GM18505 (cell line): ENCODE data around the gene MAGEB17.
A peak's percentile ranks its signal among the peaks of the same experiment; 100 is the strongest.

ENCODE experiments used
- ATAC-seq: cut with Tn5 transposase; IDR thresholded peaks from one replicate; pipeline ENCODE4 v1.9.1; 2021; ENCODE audit not compliant: unreplicated experiment
- POLR2A ChIP-seq: IDR thresholded peaks from 4 replicates; pipeline ENCODE4 v1.6.1; 2011; ENCODE audit warnings: borderline replicate concordance; ENCODE audit not compliant: insufficient read depth, insufficient read length; ENCODE audit errors: extremely low read depth

MAGEB17 gene, protein sequence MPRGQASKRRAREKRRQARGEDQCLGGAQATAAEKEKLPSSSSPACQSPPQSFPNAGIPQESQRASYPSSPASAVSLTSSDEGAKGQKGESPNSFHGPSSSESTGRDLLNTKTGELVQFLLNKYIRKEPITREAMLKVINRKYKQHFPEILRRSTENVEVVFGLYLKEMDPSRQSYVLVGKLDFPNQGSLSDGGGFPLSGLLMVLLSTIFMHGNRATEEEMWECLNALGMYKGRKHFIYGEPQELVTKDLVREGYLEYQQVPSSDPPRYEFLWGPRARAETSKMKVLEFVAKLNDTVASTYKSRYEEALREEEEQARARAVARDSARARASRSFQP

DNA sequence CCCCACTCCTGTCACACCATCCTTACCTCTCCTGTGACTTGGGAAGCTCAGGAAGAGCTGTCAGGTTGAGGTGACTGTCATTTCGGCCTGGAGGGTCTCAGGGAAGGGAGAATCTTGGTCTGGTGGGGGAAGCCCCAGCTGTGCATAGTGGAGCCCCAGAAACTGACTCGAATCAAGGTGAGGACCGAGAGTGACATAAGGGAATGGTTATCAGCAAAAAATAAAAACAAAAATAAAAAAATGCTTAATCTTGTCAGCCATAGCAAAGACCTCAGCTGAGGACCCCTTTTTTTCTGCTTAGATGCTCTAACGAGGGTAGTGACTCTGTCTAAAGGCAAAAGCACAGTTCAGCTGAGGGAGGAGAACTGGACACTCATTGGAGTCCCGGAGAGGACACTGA lies at the start of gene MAGEB17:
Gene MAGEB17 (plus strand): TSS at position 301 of the 400 bp plus-strand sequence. CDS start 2,902 bp downstream, outside the sequence.
- no peak for ATAC-seq
- no peak for TF ChIP-seq POLR2A

DNA sequence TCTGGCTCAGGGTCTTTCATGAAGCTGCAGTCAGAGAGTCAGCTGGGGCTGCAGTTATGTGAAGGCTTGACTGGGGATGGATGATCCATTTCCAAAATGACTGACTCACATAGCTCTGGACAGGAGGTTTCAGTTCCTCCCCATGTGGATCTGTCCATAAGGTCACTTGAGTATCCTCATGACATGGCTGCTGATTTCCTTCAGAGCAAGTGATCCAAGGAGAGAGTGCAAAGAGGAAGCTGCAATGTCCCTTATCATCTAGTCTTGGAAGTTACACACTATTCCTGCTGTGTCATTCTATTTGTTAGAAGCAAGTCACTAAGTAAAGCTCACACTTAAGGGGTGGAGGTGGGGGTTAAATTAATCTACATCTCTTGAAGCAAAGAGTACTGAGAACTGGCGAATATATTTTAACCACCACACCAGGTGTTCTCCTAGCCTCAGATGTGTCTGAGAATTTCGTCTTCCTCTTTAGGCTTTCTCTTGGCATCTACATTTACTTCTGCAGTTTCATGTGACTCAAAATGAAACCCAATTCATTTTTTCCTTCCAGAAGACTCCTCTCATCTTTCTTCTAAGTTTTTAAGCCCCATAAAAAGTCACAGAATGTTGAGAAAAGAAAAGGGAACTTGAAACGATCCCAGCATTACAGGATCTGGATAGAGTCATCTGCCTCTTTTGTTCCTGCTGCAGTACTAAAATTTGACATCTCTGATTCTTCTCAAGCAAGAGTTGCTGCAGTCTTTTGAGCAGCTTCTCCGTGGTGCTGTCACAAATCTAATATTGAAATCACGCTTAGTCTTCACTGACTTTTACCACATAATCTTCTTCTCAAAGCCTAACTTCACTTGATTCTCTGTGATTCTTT lies 47.7 kb upstream of the MAGEB17 start:
- no peak for TF ChIP-seq POLR2A
- ATAC-seq = peak; percentile 76

GRCh38 chrX:16120431-16120830 lies 46.9 kb upstream of the MAGEB17 start:
- no peak for ATAC-seq
- TF ChIP-seq POLR2A = no peak

DNA sequence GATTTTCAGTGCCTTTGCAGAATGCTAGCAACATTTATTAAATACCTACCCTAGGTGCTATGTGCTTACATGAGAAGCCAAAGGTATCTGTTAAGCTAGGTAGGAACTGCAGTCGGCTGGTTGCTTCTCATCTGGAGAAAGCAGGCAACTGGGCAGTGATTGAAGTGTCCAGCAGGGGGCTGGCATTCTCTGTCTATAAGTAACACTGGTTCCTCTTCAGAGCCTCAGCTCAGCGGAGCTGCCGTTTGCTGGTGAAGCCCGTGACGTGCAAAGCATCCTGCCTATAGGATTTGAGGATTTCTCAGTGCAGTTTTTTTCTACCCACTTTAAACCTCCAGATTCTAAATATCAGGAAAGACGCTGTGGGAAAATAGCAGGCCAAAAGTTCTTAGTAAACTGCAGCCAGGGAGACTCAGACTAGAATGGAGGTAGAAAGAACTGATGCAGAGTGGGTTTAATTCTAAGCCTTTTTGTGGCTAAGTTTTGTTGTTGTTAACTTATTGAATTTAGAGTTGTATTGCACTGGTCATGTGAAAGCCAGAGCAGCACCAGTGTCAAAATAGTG lies 44.0 kb upstream of the MAGEB17 start, which contains the start of gene GRPR:
Gene GRPR (plus strand): TSS at position 344 of the 565 bp plus-strand sequence. CDS start 389 bp downstream, outside the sequence.
- peak; percentile 63 for ATAC-seq
- TF ChIP-seq POLR2A = no peak

DNA sequence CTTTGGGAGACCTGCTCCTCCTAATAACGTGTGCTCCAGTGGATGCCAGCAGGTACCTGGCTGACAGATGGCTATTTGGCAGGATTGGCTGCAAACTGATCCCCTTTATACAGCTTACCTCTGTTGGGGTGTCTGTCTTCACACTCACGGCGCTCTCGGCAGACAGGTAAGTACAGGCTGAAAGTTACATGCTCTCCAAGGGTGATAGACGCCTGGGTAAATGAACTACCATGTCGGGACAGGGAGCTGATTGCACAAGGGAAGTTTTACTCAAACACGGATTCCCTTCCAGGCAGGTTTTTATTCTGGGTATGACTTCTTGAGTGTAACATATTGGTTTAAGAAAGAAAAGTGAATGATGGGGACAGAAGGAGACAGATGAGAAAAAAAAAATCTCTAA lies 43.1 kb upstream of the MAGEB17 start:
- no peak for ATAC-seq
- TF ChIP-seq POLR2A = no peak

DNA sequence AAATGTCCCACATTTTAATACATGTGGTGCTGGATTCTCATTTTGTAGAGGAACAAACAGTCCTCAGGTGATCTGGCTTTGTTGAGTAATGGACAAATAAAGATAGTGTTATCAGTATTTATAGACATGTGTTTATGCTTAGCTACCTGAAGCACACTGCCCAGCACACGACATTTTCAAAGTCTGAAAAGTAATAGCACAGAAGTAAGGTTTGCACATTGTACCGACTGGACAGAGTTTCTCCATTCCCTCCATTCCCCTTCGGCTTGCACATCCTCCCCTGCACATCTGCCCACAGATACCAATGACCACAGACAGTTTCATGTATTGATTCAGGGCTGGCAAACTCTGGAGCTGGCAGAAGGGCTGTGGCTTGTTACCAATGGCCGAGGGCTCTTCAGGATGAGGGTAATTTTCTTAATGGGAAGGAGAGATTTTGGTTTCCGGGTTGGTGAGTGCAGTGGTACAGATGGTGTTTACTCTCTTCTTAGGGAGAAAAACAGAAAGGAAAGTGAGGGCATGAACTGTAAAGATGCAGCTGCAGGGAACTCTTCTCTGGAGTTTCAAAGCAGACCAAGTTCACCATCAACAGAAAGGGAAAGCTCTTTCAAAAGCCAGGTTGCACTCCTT lies 41.6 kb upstream of the MAGEB17 start:
- ATAC-seq = no peak
- no peak for TF ChIP-seq POLR2A

- TF ChIP-seq POLR2A = no peak
- no peak for ATAC-seq
These were observed 36.6 kb upstream of the MAGEB17 start for GRCh38 chrX:16130707-16131106.

- TF ChIP-seq POLR2A = no peak
- no peak for ATAC-seq
These were observed 32.3 kb upstream of the MAGEB17 start for GRCh38 chrX:16134936-16135335.

DNA sequence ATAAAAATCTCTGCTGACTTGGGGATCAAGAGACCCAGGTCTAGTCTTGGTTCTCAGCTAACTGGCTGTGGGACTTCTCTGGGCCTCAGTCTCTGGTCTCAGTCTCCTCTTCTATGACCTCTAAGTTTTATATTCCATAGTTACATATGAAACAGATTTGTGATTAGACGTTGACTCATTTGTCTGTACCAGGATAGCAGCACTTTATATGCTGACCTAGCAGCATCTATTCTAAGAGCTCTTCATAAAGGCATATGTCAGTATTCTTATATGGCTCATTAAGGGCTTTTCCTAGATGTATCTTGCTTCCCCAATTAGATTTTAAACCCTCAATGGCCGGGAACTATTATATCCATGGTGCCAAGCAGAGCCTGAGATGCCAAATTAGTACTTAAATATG lies 31.2 kb upstream of the MAGEB17 start:
- no peak for ATAC-seq
- no peak for TF ChIP-seq POLR2A

GRCh38 chrX:16137416-16138107 lies 29.7 kb upstream of the MAGEB17 start:
- no peak for TF ChIP-seq POLR2A
- ATAC-seq = peak; percentile 54

DNA sequence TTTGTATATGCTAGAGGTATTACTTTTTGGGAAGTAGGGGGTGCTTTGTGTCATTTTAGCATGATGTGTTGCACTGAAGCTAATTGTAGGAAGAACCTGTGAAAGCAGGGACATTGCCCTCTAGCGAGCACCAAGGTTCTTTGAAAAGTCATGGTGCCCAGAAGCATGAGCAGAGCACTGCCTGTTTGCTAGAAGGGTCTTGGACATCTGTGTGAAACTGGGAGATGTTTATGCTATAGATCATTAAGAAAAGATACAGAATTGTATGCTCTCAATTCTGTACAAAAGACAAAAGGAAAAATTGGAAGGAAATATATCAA lies 29.2 kb upstream of the MAGEB17 start:
- no peak for TF ChIP-seq POLR2A
- ATAC-seq = peak; percentile 43

- no peak for ATAC-seq
- TF ChIP-seq POLR2A = no peak
These were observed 26.8 kb upstream of the MAGEB17 start for GRCh38 chrX:16140448-16140847.

- no peak for ATAC-seq
- no peak for TF ChIP-seq POLR2A
These were observed 26.3 kb upstream of the MAGEB17 start for GRCh38 chrX:16140983-16141382.
